ENCODE results near the gene UTP11.
A peak's percentile ranks its signal among the peaks of the same experiment; 100 is the strongest.

The UTP11 gene

GRCh38 chr1:38046884-38047602, 34.5 kb downstream of the UTP11 start:
- DNase-seq = peak in 1 of 2 experiments; percentile 57

DNA sequence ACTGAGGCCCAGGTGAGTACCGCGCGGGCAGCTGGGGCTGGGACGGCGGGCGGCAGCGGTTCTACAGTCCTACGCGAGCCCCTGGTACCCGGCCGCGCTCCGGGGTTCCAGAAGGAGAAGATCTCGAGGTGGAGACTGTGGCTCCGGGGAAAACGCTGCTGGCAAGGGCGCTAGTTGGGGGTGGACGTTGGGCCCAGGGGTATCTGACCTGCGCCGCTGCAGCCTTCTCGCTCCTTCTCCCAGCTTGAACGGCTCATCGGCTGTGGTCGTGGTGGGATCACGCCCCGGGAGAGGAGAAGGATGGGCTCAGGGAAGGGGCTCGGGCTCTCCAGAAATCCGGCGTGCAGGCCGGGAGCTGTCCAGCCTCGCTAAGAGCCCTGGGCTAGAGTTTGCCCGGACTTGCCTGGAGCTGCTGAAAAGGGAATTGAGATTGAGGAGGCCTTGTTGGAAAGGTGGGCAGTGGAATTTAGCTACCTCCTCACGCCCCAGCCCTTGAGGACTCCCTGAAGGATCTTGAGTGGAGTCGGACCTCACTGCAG, 35.1 kb downstream of the UTP11 start:
- DNase-seq = no peak

GRCh38 chr1:38050397-38051078, 38.0 kb downstream of the UTP11 start:
- no peak for DNase-seq

- DNase-seq = no peak
Measured at GRCh38 chr1:38051079-38051543, 38.6 kb downstream of the UTP11 start.

DNA sequence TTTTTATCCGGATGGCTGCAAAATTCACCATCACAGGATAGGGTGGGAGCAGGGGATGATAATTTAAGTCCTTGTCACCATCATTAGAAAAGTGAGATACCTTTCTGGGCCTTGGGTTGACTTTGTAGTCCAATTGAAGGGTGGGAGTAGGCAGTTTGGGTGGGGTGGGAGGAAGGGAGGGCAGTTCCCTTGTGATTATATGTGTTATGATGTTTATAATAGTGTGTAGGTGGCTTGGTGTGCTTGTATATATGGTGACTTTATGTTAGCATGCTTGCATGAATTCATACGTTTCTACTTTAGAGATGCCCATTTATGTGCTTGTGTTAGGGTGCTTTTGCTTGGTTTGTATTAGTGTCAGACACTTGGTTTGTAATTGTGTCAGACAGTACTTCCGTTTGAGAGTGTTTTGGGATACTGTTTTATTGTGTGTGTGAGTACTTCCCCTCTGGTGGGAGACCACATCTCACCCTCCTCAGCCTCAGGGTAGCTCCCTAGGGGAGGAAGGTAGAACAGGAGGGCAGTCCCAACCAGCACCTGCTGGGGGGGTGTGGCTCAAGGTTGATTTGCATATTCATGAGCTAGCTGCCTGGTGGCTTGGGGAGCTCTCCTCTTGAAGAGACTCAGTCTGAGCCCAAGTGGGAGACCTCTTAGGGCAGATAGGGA, 40.3 kb downstream of the UTP11 start:
- DNase-seq = no peak

DNA sequence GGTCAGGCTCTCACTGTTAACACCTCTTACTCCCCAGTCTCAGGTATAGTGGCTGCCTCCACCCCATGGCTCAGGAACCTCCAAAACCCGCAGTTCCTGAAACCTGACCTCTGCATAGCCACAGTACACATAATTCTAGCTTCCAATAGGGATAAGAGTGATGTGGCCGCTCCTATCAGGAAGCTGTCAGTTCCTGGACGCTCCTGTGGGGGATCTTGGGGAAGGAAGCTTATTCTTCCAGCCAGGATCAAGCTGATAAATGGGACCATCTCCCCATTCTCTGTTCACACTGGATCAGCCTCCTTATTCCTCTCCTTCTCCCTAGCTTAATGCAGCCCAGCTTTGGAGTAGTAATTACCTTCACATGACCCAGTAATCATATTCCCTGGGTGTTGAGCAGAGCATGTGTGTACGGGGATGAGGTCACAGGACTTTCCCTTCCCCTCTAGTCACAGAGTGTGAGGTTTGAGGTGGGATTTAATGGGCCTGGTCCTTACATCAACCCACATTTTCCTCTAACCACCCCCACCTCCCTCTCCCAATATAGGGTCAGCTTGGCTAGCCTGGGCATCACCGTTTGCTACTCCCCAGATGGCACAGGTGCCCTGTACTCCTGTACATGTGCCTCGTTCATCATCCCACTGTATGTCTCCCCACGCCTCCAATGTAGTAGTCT, 41.0 kb downstream of the UTP11 start:
- DNase-seq = no peak

DNA sequence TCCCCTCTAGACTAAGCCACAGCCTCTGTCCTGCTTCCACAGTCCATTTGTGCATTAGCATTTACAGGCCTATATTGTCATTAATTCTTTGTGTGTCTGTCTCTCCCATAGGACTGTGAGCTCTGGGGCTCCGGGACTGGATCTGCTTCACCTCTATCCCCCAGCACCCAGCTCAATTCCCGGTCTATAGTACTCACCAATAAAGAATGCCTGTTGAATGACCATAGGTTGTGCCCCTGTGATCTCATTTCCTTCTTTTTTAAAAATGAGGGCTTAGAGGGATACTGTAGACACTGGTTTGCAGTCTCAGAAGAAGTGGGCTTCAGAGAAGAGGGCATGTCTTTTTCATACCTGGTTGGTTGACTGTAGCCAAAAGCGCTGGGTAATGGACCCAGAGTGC, 42.9 kb downstream of the UTP11 start:
- DNase-seq = no peak

DNA sequence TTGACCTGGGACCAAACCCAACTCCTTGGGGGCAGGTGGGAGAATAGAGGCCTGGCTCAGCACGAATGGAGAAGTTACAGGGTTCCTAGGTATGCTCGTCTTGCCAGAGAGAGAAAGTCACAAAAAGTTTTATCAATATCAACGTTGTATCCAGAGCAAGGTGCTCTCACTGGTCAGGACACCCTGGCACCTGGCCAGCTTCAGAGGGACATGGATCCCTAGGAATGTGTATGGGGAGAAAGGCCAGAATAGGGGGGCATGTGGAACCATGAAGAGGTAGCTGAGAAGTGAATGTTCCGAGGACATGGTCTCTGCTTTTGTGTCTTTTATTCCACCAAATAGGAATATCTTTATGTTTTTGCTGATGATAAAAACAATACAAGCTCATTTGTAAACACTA, 43.4 kb downstream of the UTP11 start:
- DNase-seq = no peak

DNA sequence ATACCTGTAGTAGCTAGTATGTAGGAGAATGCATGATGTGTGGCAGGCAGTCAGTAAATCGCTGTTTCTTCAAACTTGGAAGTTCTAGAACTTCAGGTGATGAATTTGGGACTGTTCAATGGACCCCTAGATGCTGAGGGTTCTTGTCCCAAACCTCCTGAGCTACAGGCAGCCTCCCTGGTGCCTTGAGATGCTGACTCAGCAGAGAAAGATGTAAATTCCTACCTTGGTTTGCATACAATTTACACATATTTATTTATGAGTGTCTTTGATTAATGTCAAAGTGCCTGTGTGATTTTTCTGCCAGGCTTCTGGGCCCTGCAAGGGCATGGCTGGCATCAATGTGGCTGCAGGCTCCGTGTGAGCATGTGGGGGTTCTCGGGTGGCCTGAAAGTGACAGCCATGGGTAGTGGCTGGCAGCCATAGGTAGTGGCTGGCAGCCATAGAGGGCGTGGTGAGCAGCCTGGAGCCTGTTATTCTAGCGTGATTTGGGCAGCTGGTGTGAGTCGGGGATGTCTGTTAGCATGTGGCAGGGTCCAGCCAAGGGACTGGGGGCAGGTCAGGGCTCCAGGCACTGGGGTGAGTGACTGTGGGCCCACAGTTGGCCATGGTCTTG, 47.2 kb downstream of the UTP11 start:
- DNase-seq = no peak

GRCh38 chr1:38060498-38060897, 48.0 kb downstream of the UTP11 start:
- DNase-seq = no peak

GRCh38 chr1:38061290-38061689, 48.8 kb downstream of the UTP11 start:
- no peak for DNase-seq

DNA sequence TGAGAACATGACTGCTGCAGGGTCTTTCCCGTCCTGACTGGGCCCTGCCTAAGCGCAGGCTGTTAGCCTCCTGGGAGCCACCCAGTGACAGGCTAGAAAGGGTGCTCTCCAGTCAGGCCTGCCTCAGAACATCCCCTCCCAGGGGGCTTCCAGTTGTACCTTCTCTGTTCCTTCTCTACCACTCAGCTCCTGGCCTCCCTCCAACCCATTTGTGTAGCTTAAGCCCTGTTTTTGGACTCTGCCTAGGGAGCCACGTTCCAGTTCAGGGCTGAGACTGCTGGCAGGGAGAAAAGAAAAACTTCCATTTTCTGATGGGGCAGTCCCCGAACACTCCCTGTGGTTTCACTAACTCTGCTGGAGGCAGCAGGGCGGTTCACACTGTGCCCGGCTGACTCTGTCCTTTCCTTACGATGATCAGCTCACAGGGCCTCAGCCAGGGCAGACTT, 49.4 kb downstream of the UTP11 start:
- no peak for DNase-seq

DNA sequence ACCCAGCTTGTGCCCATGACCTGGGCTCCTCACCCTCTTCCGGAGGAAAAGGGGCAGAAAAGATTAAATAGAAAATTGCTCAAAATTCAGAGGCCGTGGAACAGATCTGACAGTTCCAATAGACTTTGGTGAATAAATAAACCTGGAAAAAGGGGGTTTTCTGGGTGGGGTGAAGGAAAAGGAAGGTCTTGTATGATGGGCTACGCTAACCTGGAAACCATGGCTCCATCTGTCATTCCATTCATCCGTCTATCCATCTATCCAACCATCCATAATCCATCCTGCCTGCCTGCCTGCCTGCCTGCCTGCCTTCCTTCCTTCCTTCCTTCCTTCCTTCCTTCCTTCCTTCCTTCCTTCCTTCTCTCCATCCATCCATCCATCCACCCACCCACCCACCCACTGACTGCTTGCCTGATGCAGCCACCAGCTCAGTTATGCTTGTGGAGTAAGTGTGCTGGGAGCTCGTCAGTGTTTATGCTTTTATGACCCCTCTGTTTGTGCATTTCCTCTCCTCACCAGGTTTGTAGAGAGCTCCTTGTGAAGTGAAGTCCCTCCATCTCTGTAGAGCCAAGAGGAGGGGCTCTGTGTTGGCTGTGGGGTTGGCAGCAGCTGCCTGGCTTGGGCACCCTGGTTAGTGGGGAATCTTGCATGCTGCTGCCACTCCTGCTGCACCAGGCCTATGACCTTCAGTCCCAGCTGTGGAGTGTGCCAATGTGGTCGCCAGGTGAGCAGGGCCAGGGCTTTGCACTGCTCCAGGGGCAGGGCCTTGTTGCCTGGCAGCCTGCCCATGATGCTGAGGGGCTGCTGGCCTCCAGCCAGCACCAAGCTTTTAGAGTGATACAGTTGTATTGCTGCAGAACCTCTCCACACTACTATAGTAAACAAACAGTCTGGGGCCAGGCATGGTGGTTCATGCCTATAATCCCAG, 50.1 kb downstream of the UTP11 start:
- DNase-seq = peak; percentile 56 to 72

DNA sequence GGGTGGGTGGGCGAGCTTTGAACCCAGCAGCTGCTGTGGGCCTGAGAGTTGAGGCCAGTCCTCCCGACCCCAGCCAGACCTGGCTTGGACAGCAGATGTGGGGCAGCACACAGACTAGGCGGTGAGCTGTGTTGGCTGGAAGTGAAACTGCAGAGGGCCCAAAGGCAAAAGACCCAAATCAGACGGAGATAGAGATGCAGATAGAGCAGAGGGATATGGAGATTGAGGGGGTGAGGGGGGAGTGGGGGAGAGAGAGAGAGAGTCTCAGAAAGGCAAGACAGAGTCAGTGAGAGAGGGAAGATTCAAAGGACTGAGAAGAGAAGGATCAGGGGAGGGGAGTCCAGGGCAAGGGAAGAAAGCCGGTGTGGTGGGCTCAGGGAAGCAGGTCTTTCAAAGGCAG, 51.1 kb downstream of the UTP11 start:
- no peak for DNase-seq

DNA sequence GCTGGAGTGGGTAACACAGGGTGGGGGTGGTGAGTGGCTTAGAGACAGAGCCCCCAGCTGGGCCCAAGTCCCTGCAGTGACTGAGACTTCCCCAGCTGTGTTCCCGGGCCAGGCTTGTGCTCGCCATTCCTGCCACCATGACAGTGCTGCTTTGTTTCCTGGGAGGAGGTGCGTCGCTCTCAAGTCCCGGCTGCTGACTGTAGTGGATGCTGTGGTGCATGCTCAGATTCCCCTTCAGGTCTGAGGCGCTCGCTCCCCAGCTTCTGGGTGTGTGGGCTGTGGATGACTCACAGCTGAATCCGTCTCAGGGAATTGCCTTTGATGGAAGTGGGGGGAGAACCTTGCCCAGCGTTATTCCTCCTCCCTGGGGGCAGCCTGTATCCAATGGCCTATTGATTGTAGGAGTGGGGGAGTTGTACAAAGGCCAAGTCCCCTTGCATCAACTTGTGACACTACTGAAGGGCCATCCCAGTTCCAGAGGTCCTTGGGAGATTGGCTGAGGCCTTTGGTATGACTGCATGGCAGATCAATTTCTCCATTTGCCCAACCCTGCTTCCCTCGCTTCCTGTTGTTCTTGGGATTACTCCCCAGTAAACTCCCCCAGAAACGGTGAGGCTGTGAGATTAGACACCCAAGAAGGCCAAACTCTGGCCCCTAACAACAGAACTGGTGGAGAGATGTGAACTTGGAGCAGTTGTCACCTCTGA, 51.8 kb downstream of the UTP11 start:
- no peak for DNase-seq

GRCh38 chr1:38068220-38068979, 55.9 kb downstream of the UTP11 start:
- no peak for DNase-seq

DNA sequence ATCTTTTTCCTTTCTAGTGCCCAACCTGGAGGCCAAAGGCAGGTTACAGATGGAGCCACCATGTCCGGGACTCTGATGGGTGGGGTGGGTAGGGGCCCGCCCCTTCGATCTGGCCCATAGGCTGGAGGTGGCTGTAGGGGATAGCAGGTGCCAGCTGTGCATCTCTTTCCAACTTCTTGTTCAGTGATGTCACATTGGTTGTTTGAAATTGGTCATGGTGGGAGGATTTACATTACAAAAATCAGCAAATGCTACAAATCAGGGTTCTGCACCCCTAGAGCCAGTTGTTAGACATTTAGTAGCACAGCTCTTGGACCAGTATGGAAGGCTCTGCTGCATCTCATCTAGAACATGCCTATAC, 56.4 kb downstream of the UTP11 start:
- no peak for DNase-seq

- DNase-seq = no peak
Measured at GRCh38 chr1:38071312-38072256, 59.0 kb downstream of the UTP11 start.

- DNase-seq = no peak
Measured at GRCh38 chr1:38072858-38073257, 60.3 kb downstream of the UTP11 start.
